Adipocyte (in vitro differentiated cells): ENCODE measurements around the gene VGLL3.

ENCODE experiments used
- DNase-seq: peaks from one replicate; pipeline ENCODE4 v3.0.0-alpha.2; 2015; ENCODE audit warnings: low read depth
- H3K27me3 ChIP-seq: replicated peaks from 2 replicates; pipeline ENCODE4 v1.7.0; 2013; ENCODE audit warnings: mild to moderate bottlenecking, low read length, moderate library complexity; ENCODE audit not compliant: control insufficient read depth, insufficient read depth
- H3K36me3 ChIP-seq: 2 replicates; pipeline ENCODE4 v1.7.0; 2013; ENCODE audit warnings: low read length, mild to moderate bottlenecking, moderate library complexity; ENCODE audit not compliant: control insufficient read depth, insufficient read depth, severe bottlenecking
- H3K4me1 ChIP-seq: 2 replicates; pipeline ENCODE4 v1.7.0; 2013; ENCODE audit warnings: mild to moderate bottlenecking, low read length, moderate library complexity; ENCODE audit not compliant: control insufficient read depth, insufficient read depth
- H3K4me3 ChIP-seq: 2 replicates; pipeline ENCODE4 v1.7.0; 2013; ENCODE audit warnings: mild to moderate bottlenecking, low read length, moderate library complexity
- H3K9ac ChIP-seq: 2 replicates; pipeline ENCODE4 v1.7.0; 2013; ENCODE audit warnings: mild to moderate bottlenecking, low read length, moderate library complexity
- H3K9me3 ChIP-seq: 2 replicates; pipeline ENCODE4 v1.7.0; 2013; ENCODE audit warnings: mild to moderate bottlenecking, low read length, moderate library complexity; ENCODE audit not compliant: control insufficient read depth

The VGLL3 gene

GRCh38 chr3:86913160-86913559, 77.8 kb downstream of the VGLL3 start:
- no peaks in the 10 kb centered on the region for H3K9me3 ChIP-seq
- no peaks in the 10 kb centered on the region for H3K27me3 ChIP-seq
- no peaks in the 10 kb centered on the region for H3K36me3 ChIP-seq
- no peak overlapping the region for H3K9ac ChIP-seq
- DNase-seq: no peak
- H3K4me3 ChIP-seq: no peak overlapping the region
- H3K4me1 ChIP-seq: no peaks in the 10 kb centered on the region

- DNase-seq: peak; percentile 6
- Histone ChIP-seq H3K9me3 (no peaks in the 10 kb centered on the region), H3K9ac (no peak overlapping the region), H3K4me3 (no peak overlapping the region), H3K36me3 (no peaks in the 10 kb centered on the region), H3K4me1 (no peaks in the 10 kb centered on the region), H3K27me3 (no peaks in the 10 kb centered on the region)
These were observed 95.7 kb downstream of the VGLL3 start for GRCh38 chr3:86895202-86895601.

- H3K9ac ChIP-seq: no peak overlapping the region
- no peaks in the 10 kb centered on the region for H3K9me3 ChIP-seq
- DNase-seq: peak; percentile 30
- H3K36me3 ChIP-seq: no peaks in the 10 kb centered on the region
- no peak overlapping the region for H3K4me3 ChIP-seq
- no peaks in the 10 kb centered on the region for H3K27me3 ChIP-seq
- no peaks in the 10 kb centered on the region for H3K4me1 ChIP-seq
These were observed 100.1 kb downstream of the VGLL3 start for GRCh38 chr3:86890741-86891396.
